ENCODE results near the gene MTERF4. TPM values are rescaled to one million over a fixed set of nuclear protein-coding genes. Genes with fewer than 3 reads are reported as not detected.

MTERF4 gene
- total RNA-seq, 1 experiment from 2014 or later = 13.6 TPM

- BruUV-seq (replicated peaks) = no TSS peak
- no peaks in the 10 kb centered on the region for H3K36me3 ChIP-seq (ENCODE audit: low read depth, low read length)
- no peak overlapping the region for H3K4me2 ChIP-seq (ENCODE audit: low read length)
- no peaks in the 10 kb centered on the region for H3K9me3 ChIP-seq (ENCODE audit: low read length)
- no peak overlapping the region for H3K4me3 ChIP-seq (ENCODE audit: low read length)
- ATAC-seq (no peak), DNase-seq (no peak)
- H3K4me1 ChIP-seq (ENCODE audit: insufficient read depth, low read length) = no peaks in the 10 kb centered on the region
- H4K20me1 ChIP-seq (ENCODE audit: low read length) = no peaks in the 10 kb centered on the region
- POLR2A ChIA-PET (ENCODE audit: unreplicated experiment) = no interaction called here
- TF ChIP-seq EZH2 (IDR thresholded peaks at IDR 0.05; ENCODE audit: low read length, unreplicated experiment) = no peak
- TF ChIP-seq, protein P1, sequence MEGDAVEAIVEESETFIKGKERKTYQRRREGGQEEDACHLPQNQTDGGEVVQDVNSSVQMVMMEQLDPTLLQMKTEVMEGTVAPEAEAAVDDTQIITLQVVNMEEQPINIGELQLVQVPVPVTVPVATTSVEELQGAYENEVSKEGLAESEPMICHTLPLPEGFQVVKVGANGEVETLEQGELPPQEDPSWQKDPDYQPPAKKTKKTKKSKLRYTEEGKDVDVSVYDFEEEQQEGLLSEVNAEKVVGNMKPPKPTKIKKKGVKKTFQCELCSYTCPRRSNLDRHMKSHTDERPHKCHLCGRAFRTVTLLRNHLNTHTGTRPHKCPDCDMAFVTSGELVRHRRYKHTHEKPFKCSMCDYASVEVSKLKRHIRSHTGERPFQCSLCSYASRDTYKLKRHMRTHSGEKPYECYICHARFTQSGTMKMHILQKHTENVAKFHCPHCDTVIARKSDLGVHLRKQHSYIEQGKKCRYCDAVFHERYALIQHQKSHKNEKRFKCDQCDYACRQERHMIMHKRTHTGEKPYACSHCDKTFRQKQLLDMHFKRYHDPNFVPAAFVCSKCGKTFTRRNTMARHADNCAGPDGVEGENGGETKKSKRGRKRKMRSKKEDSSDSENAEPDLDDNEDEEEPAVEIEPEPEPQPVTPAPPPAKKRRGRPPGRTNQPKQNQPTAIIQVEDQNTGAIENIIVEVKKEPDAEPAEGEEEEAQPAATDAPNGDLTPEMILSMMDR (conservative IDR thresholded peaks at IDR 0.05; ENCODE audit: low read depth, low read length) = no peak
- TF ChIP-seq EZH2phosphoT487 (IDR thresholded peaks at IDR 0.05; ENCODE audit: borderline replicate concordance, low read length) = no peak
- H3K79me2 ChIP-seq (ENCODE audit: low read length) = no peaks in the 10 kb centered on the region
- H3K27me3 ChIP-seq (ENCODE audit: low read length) = no peaks in the 10 kb centered on the region
- intact Hi-C loops (cut with micrococcal nuclease) = no loop called here
- H2AFZ ChIP-seq (ENCODE audit: low read length) = no peak overlapping the region
- H3F3A ChIP-seq (ENCODE audit: low read length, unreplicated experiment) = no peaks in the 10 kb centered on the region
- no peak overlapping the region for H3K9ac ChIP-seq (ENCODE audit: low read length)
- no peak overlapping the region for H3K27ac ChIP-seq (ENCODE audit: low read length)
- CTCF ChIA-PET = no interaction called here
- H3K9me2 ChIP-seq (replicated peaks; ENCODE audit: low read length) = no peaks in the 10 kb centered on the region
These were observed 50.3 kb downstream of the MTERF4 start for GRCh38 chr2:241051578-241052487.

DNA sequence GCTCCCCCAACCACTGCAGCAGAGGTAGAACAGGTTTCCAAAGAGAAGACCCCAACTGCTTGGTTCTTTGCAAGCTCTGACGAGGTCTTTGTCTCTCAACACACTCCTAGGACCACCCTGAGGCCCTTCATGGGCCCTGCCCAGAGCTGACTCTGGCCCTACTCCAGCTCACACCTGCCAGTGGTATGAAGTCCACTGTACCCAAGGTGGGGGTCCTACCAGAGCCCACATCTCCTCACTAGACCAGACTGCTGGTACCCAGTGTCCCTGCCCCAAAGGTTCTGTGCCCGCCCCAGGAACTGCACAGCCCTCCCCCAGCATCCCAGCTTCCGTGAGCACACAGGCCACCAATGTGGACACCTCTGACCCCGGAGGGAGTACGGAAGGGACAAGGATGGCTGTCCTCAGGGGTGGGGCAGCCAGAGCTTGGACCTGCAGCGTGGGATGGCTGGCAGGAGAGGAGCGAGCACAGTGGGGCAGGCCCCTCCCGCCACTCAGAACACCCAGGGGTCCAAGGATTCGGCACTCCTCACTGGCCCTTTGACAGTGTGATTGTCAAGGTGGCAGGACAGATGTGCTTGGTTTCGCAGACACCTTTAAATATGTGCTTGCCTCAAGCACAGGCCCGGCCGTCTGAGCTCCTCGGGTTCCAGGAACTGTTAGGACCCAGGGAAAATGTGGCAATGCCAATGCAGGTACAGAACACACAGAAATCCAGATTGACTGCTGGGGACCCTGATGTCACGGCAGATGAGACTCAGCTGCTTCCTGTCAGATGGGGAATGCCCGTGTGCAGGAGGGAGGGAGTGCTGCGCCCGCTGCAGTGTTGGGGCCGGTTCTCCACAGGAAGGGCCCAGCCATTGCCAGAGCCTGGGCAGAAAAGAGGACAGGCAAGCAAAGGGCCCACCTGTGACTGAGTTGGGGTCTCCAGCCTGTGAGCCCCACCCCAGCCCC lies 51.2 kb downstream of the MTERF4 start:
- H3K27ac ChIP-seq (ENCODE audit: low read length) = no peak overlapping the region
- ChIA-PET POLR2A (ENCODE audit: unreplicated experiment) (no interaction called here), CTCF (no interaction called here)
- H3K4me1 ChIP-seq (ENCODE audit: insufficient read depth, low read length) = no peaks in the 10 kb centered on the region
- TF ChIP-seq EZH2 (IDR thresholded peaks at IDR 0.05; ENCODE audit: low read length, unreplicated experiment) = no peak
- TF ChIP-seq, protein P1 (conservative IDR thresholded peaks at IDR 0.05; ENCODE audit: low read depth, low read length) = no peak
- TF ChIP-seq EZH2phosphoT487 (IDR thresholded peaks at IDR 0.05; ENCODE audit: borderline replicate concordance, low read length) = no peak
- no peak for ATAC-seq
- H3K9me3 ChIP-seq (ENCODE audit: low read length) = peaks cover 2% of the 10 kb centered on the region; the same call in 1 of the 2 replicates
- H3K4me2 ChIP-seq (ENCODE audit: low read length) = no peak overlapping the region
- no peaks in the 10 kb centered on the region for H3K79me2 ChIP-seq (ENCODE audit: low read length)
- DNase-seq = no peak
- H4K20me1 ChIP-seq (ENCODE audit: low read length) = no peaks in the 10 kb centered on the region
- no peaks in the 10 kb centered on the region for H3K27me3 ChIP-seq (ENCODE audit: low read length)
- H2AFZ ChIP-seq (ENCODE audit: low read length) = no peak overlapping the region
- no TSS peak for BruUV-seq (replicated peaks)
- no peaks in the 10 kb centered on the region for H3K9me2 ChIP-seq (replicated peaks; ENCODE audit: low read length)
- intact Hi-C loops (cut with micrococcal nuclease) = no loop called here
- no peaks in the 10 kb centered on the region for H3K36me3 ChIP-seq (ENCODE audit: low read depth, low read length)
- H3K4me3 ChIP-seq (ENCODE audit: low read length) = no peak overlapping the region
- no peak overlapping the region for H3K9ac ChIP-seq (ENCODE audit: low read length)
- no peaks in the 10 kb centered on the region for H3F3A ChIP-seq (ENCODE audit: low read length, unreplicated experiment)

All from PC-3 (cell line).